ENCODE measurements around the gene PRR7. TPM values are rescaled to one million over a fixed set of nuclear protein-coding genes. Genes with fewer than 3 reads are reported as not detected.

Gene PRR7
- polyA plus RNA-seq, 1 donor from 2014 or later, result 46.6 TPM

DNA sequence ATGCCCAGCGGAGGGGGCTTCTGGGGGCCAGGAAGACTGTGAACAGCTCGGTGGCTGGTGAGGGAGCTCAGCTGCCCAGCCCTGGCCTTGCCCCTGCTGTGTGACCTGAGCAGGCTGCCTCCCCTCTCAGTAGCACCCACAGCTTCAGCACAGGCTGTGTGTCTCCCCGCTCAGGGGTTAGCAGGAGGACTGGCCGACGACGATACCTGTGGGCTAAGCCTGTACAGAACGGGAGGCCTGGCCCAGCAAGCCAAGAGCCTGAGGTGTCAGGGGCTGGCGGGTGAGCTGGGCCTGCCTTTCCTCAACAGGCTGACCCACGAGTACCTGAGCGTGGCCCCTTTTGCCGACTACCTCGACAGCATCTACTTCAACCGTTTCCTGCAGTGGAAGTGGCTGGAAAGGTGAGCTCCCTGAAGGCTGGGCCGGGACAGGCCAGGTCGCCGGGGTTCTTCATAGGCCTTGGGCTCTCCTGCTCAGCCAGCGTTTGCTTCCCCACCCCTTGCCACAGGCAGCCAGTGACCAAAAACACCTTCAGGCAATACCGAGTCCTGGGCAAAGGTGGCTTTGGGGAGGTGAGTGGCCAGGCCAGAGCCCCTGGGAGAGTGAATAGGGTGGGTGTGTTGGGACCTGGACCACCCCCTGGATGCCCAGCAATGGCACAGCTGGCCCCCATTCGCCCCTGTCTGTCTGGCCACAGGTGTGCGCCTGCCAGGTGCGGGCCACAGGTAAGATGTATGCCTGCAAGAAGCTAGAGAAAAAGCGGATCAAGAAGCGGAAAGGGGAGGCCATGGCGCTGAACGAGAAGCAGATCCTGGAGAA is 13.6 kb upstream of the PRR7 start:
- Histone ChIP-seq H3K36me3 (ENCODE audit: insufficient read depth, low read length) (no peaks in the 10 kb centered on the region), H3K9me3 (ENCODE audit: low read length) (no peaks in the 10 kb centered on the region)

DNA sequence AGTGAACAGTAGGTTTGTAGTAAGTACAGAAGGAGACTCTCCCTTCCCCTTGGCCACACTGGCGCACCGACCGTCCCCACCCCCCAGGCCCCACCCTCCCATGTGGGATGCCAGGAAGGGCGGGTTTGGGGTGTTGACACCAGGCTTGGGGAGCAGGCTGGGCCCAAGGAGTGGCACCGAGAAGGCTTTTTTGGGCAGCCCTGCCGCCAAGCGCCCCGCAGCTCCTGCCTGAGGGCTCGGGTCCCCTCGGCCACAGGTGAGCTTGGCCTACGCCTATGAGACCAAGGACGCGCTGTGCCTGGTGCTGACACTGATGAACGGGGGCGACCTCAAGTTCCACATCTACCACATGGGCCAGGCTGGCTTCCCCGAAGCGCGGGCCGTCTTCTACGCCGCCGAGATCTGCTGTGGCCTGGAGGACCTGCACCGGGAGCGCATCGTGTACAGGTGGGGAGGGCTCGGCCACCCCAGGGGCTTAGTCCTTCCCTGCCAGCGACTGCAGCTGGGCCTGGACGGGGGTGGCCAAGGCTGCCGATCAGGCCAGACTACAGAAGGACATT is 12.9 kb upstream of the PRR7 start:
- Histone ChIP-seq H3K79me2 (replicated peaks; ENCODE audit: insufficient read depth, low read length) (peaks cover 2% of the 10 kb centered on the region), H2AFZ (ENCODE audit: low read depth, low read length) (no peak overlapping the region), H4K20me1 (ENCODE audit: insufficient read depth) (no peaks in the 10 kb centered on the region), H3K4me2 (ENCODE audit: low read length) (no peak overlapping the region), H3K27me3 (ENCODE audit: insufficient read depth, low read depth, low read length) (no peaks in the 10 kb centered on the region), H3K27ac (ENCODE audit: low read length) (no peak overlapping the region), H3K36me3 (ENCODE audit: insufficient read depth, low read length) (no peaks in the 10 kb centered on the region), H3F3A (ENCODE audit: insufficient read depth, low read length, poor library complexity, severe bottlenecking) (no peaks in the 10 kb centered on the region), H3K9ac (ENCODE audit: low read length) (no peak overlapping the region), H3K4me3 (ENCODE audit: low read length) (no peak overlapping the region), H3K9me2 (ENCODE audit: insufficient read depth, low read length) (no peaks in the 10 kb centered on the region), H3K9me3 (ENCODE audit: low read length) (no peaks in the 10 kb centered on the region)
- TF ChIP-seq RAD21 (conservative IDR thresholded peaks at IDR 0.05), result no peak
- TF ChIP-seq EP300 (conservative IDR thresholded peaks at IDR 0.05; ENCODE audit: poor library complexity, severe bottlenecking), result no peak
- TF ChIP-seq TAF1 (IDR thresholded peaks at IDR 0.05; ENCODE audit: low read depth), result no peak
- TF ChIP-seq, protein P1, sequence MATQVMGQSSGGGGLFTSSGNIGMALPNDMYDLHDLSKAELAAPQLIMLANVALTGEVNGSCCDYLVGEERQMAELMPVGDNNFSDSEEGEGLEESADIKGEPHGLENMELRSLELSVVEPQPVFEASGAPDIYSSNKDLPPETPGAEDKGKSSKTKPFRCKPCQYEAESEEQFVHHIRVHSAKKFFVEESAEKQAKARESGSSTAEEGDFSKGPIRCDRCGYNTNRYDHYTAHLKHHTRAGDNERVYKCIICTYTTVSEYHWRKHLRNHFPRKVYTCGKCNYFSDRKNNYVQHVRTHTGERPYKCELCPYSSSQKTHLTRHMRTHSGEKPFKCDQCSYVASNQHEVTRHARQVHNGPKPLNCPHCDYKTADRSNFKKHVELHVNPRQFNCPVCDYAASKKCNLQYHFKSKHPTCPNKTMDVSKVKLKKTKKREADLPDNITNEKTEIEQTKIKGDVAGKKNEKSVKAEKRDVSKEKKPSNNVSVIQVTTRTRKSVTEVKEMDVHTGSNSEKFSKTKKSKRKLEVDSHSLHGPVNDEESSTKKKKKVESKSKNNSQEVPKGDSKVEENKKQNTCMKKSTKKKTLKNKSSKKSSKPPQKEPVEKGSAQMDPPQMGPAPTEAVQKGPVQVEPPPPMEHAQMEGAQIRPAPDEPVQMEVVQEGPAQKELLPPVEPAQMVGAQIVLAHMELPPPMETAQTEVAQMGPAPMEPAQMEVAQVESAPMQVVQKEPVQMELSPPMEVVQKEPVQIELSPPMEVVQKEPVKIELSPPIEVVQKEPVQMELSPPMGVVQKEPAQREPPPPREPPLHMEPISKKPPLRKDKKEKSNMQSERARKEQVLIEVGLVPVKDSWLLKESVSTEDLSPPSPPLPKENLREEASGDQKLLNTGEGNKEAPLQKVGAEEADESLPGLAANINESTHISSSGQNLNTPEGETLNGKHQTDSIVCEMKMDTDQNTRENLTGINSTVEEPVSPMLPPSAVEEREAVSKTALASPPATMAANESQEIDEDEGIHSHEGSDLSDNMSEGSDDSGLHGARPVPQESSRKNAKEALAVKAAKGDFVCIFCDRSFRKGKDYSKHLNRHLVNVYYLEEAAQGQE (IDR thresholded peaks at IDR 0.05; ENCODE audit: borderline replicate concordance), result no peak
- TF ChIP-seq MXI1 (conservative IDR thresholded peaks at IDR 0.05; ENCODE audit: poor library complexity, severe bottlenecking), result no peak
- TF ChIP-seq, protein P2, sequence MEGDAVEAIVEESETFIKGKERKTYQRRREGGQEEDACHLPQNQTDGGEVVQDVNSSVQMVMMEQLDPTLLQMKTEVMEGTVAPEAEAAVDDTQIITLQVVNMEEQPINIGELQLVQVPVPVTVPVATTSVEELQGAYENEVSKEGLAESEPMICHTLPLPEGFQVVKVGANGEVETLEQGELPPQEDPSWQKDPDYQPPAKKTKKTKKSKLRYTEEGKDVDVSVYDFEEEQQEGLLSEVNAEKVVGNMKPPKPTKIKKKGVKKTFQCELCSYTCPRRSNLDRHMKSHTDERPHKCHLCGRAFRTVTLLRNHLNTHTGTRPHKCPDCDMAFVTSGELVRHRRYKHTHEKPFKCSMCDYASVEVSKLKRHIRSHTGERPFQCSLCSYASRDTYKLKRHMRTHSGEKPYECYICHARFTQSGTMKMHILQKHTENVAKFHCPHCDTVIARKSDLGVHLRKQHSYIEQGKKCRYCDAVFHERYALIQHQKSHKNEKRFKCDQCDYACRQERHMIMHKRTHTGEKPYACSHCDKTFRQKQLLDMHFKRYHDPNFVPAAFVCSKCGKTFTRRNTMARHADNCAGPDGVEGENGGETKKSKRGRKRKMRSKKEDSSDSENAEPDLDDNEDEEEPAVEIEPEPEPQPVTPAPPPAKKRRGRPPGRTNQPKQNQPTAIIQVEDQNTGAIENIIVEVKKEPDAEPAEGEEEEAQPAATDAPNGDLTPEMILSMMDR (IDR thresholded peaks at IDR 0.05; ENCODE audit: poor library complexity, severe bottlenecking), result no peak
- no peak for TF ChIP-seq SMC3 (conservative IDR thresholded peaks at IDR 0.05; ENCODE audit: poor library complexity)
- no peak for TF ChIP-seq POLR2AphosphoS5 (IDR thresholded peaks at IDR 0.05)
- no peak for TF ChIP-seq EZH2 (IDR thresholded peaks at IDR 0.05; ENCODE audit: borderline replicate concordance, insufficient read depth, low read length, poor library complexity, severe bottlenecking)

More for the DNA sequence above, 13.6 kb upstream of the PRR7 start:
- no peak overlapping the region for H3K4me3 ChIP-seq (ENCODE audit: low read length)
- no peak overlapping the region for H2AFZ ChIP-seq (ENCODE audit: low read depth, low read length)
- H3K79me2 ChIP-seq (replicated peaks; ENCODE audit: insufficient read depth, low read length), result peaks cover 8% of the 10 kb centered on the region
- no peak overlapping the region for H3K9ac ChIP-seq (ENCODE audit: low read length)
- TF ChIP-seq POLR2AphosphoS5 (IDR thresholded peaks at IDR 0.05) (no peak), RAD21 (conservative IDR thresholded peaks at IDR 0.05) (no peak), SMC3 (conservative IDR thresholded peaks at IDR 0.05; ENCODE audit: poor library complexity) (no peak)
- TF ChIP-seq, protein P2 (IDR thresholded peaks at IDR 0.05; ENCODE audit: poor library complexity, severe bottlenecking), result no peak
- TF ChIP-seq, protein P1 (IDR thresholded peaks at IDR 0.05; ENCODE audit: borderline replicate concordance), result no peak
- H3K9me2 ChIP-seq (ENCODE audit: insufficient read depth, low read length), result no peaks in the 10 kb centered on the region
- no peaks in the 10 kb centered on the region for H4K20me1 ChIP-seq (ENCODE audit: insufficient read depth)
- no peaks in the 10 kb centered on the region for H3K27me3 ChIP-seq (ENCODE audit: insufficient read depth, low read depth, low read length)
- no peaks in the 10 kb centered on the region for H3F3A ChIP-seq (ENCODE audit: insufficient read depth, low read length, poor library complexity, severe bottlenecking)
- no peak overlapping the region for H3K4me2 ChIP-seq (ENCODE audit: low read length)
- no peak overlapping the region for H3K27ac ChIP-seq (ENCODE audit: low read length)
